GM23338 (cell line): Measurements from ENCODE around the gene ATP5ME. TPM values are rescaled to one million over a fixed set of nuclear protein-coding genes. Genes with fewer than 3 reads are reported as not detected.

ENCODE experiments used
- ATAC-seq: fragments of 200-7000 bp; cut with Tn5 transposase; 3 replicates; pipeline ENCODE4 v1.9.1; 2020
- DNase-seq: peaks from one replicate; pipeline ENCODE4 v3.0.0-alpha.2; 2015; ENCODE audit warnings: low spot score
- H2AFZ ChIP-seq: fragments of 200-600 bp; sonication (generic); 2 replicates; pipeline ENCODE4 v1.8.0; 2016; ENCODE audit warnings: antibody characterized with exemption, mild to moderate bottlenecking, moderate library complexity
- H3F3A ChIP-seq: fragments of 200-600 bp; sonication (generic); replicated peaks from 2 replicates; pipeline ENCODE4 v1.8.0; 2017; ENCODE audit warnings: antibody characterized with exemption, mixed run types, low read depth
- H3K27ac ChIP-seq: fragments of 200-600 bp; sonication (generic); 2 replicates; pipeline ENCODE4 v1.6.1; 2016; ENCODE audit warnings: low read depth
- H3K27me3 ChIP-seq: fragments of 200-600 bp; sonication (generic); 2 replicates; pipeline ENCODE4 v1.8.0; 2016; ENCODE audit warnings: mild to moderate bottlenecking, mixed run types, moderate library complexity; ENCODE audit not compliant: insufficient read depth
- H3K36me3 ChIP-seq: fragments of 200-600 bp; sonication (generic); 2 replicates; pipeline ENCODE4 v1.8.0; 2016; ENCODE audit warnings: mild to moderate bottlenecking; ENCODE audit not compliant: insufficient read depth
- H3K4me1 ChIP-seq: fragments of 200-600 bp; sonication (generic); 2 replicates; pipeline ENCODE4 v1.8.0; 2016; ENCODE audit warnings: mild to moderate bottlenecking, moderate library complexity; ENCODE audit not compliant: insufficient read depth
- H3K4me2 ChIP-seq: fragments of 200-600 bp; sonication (generic); 2 replicates; pipeline ENCODE4 v1.7.1; 2017; ENCODE audit warnings: mixed run types
- H3K4me3 ChIP-seq: fragments of 200-600 bp; sonication (generic); 2 replicates; pipeline ENCODE4 v1.6.1; 2016; ENCODE audit warnings: mixed run types
- H3K79me2 ChIP-seq: fragments of 200-600 bp; sonication (generic); replicated peaks from 2 replicates; pipeline ENCODE4 v1.8.0; 2017; ENCODE audit warnings: mild to moderate bottlenecking; ENCODE audit not compliant: insufficient read depth
- H3K9me2 ChIP-seq: fragments of 200-600 bp; sonication (generic); 2 replicates; pipeline ENCODE4 v1.8.0; 2017; ENCODE audit not compliant: insufficient read depth
- H4K20me1 ChIP-seq: fragments of 200-600 bp; sonication (generic); replicated peaks from 2 replicates; pipeline ENCODE4 v1.8.0; 2017; ENCODE audit warnings: mild to moderate bottlenecking; ENCODE audit not compliant: insufficient read depth
- H3K27ac Mint-ChIP-seq: 2 replicates; pipeline ENCODE4 v1.8.0; 2020; ENCODE audit warnings: inconsistent platforms, mild to moderate bottlenecking, moderate library complexity, mixed read lengths
- H3K27me3 Mint-ChIP-seq: 3 replicates; pipeline ENCODE4 v1.8.0; 2022; ENCODE audit warnings: low read depth, mild to moderate bottlenecking, moderate library complexity, mixed read lengths, inconsistent platforms; ENCODE audit not compliant: insufficient read depth, poor library complexity
- H3K36me3 Mint-ChIP-seq: 3 replicates; pipeline ENCODE4 v1.8.0; 2021; ENCODE audit warnings: low read depth, mild to moderate bottlenecking, inconsistent platforms, moderate library complexity, mixed read lengths
- H3K4me1 Mint-ChIP-seq: 3 replicates; pipeline ENCODE4 v1.8.0; 2020; ENCODE audit warnings: mild to moderate bottlenecking, inconsistent platforms, mixed read lengths
- H3K4me3 Mint-ChIP-seq: 3 replicates; pipeline ENCODE4 v1.8.0; 2021; ENCODE audit warnings: moderate library complexity, mild to moderate bottlenecking, inconsistent platforms, mixed read lengths
- H3K9me3 Mint-ChIP-seq: 3 replicates; pipeline ENCODE4 v1.8.0; 2020; ENCODE audit warnings: moderate library complexity, mild to moderate bottlenecking, inconsistent platforms, mixed read lengths
- CREB1 ChIP-seq: fragments of 250-450 bp; sonication (Bioruptor Pico); IDR thresholded peaks from 2 replicates; pipeline ENCODE4 v1.5.0; 2020; ENCODE audit warnings: low read depth, mild to moderate bottlenecking, moderate library complexity
- CTCF ChIP-seq, 2 experiments: fragments of 200-600 bp in 1 of 2; sonication (generic) in 1 of 2; conservative IDR thresholded peaks; 2 replicates each; pipeline versions ENCODE4 v1.5.1 to v1.6.1; 2016 to 2017; ENCODE audit warnings: antibody characterized with exemption in 2 of 2, low read depth in 2 of 2, mild to moderate bottlenecking in 2 of 2, moderate library complexity in 1 of 2
- ETS1 ChIP-seq: IDR thresholded peaks from 2 replicates; pipeline ENCODE4 v1.6.1; 2016; ENCODE audit warnings: antibody characterized with exemption
- EZH2 ChIP-seq: fragments of 200-600 bp; sonication (generic); IDR thresholded peaks from one replicate; pipeline ENCODE4 v1.8.0; 2017; ENCODE audit warnings: antibody characterized with exemption, mild to moderate bottlenecking, low read depth; ENCODE audit not compliant: unreplicated experiment
- JUNB ChIP-seq: IDR thresholded peaks from one replicate; pipeline ENCODE4 v1.6.1; 2016; ENCODE audit warnings: antibody characterized with exemption; ENCODE audit not compliant: unreplicated experiment
- NANOG ChIP-seq: IDR thresholded peaks from 2 replicates; pipeline ENCODE4 v1.6.1; 2016; ENCODE audit warnings: antibody characterized with exemption, borderline replicate concordance
- ZNF114 ChIP-seq: fragments of 250-450 bp; sonication (Bioruptor Pico); IDR thresholded peaks from 2 replicates; pipeline ENCODE4 v1.5.0; 2020; ENCODE audit warnings: mild to moderate bottlenecking, moderate library complexity
- ZNF331 ChIP-seq: fragments of 250-450 bp; sonication (Bioruptor Pico); IDR thresholded peaks from 2 replicates; pipeline ENCODE4 v1.5.0; 2020; ENCODE audit warnings: low read depth, mild to moderate bottlenecking, moderate library complexity
- ZNF462 ChIP-seq: fragments of 250-450 bp; sonication (Bioruptor Pico); IDR thresholded peaks from 2 replicates; pipeline ENCODE4 v1.5.0; 2020; ENCODE audit warnings: mild to moderate bottlenecking, moderate library complexity
- polyA plus RNA-seq: library from polyadenylated mRNA; unstranded; fragments of >200 nt; fragmentation: Nextera tagmentation; extraction: Ambion mirVana; gene quantifications from 2 replicates; pipeline ENCODE4 v1.2.1, GENCODE V29; 2016
- total RNA-seq: library from RNA; depleted of rRNA; stranded (reverse); fragments of >200 nt; shearing (Covaris generic); gene quantifications from 2 replicates; pipeline ENCODE4 v1.2.3, GENCODE V29; 2014

The ATP5ME gene
- total and polyA plus RNA-seq, 2 experiments from 2014 or later: 60.5 to 2,021 TPM

GRCh38 chr4:709348-709747 lies 35.3 kb upstream of the ATP5ME start:
- Histone ChIP-seq H3F3A (no peaks in the 10 kb centered on the region), H2AFZ (no peak overlapping the region), H3K36me3 (0 out of 2 replicates have a peak, but pooled peaks cover 3% of the 10 kb centered on the region), H3K79me2 (peaks cover 63% of the 10 kb centered on the region), H3K27me3 (peaks cover 6% of the 10 kb centered on the region; the same call in 1 of the 2 replicates), H4K20me1 (peaks cover 33% of the 10 kb centered on the region), H3K27ac (no peak overlapping the region), H3K9me2 (no peaks in the 10 kb centered on the region), H3K4me1 (no peaks in the 10 kb centered on the region), H3K4me3 (no peak overlapping the region), H3K4me2 (no peak overlapping the region)
- Mint-ChIP-seq H3K9me3 (no peaks in the 10 kb centered on the region), H3K36me3 (peaks cover 28% of the 10 kb centered on the region), H3K4me3 (no peak overlapping the region; the same call in 2 of the 3 replicates), H3K4me1 (peaks cover 4% of the 10 kb centered on the region; the same call in 2 of the 3 replicates), H3K27me3 (peaks cover 2% of the 10 kb centered on the region), H3K27ac (no peak overlapping the region)
- DNase-seq (no peak), ATAC-seq (no peak)
- TF ChIP-seq ETS1 (no peak), ZNF114 (CRISPR knock-in tag) (no peak), CREB1 (no peak), EZH2 (no peak)

GRCh38 chr4:708631-708933 lies 34.5 kb upstream of the ATP5ME start:
- ATAC-seq (no peak), DNase-seq (no peak)
- Histone ChIP-seq H3K4me2 (no peak overlapping the region), H3K4me1 (no peaks in the 10 kb centered on the region), H3K36me3 (0 out of 2 replicates have a peak, but pooled peaks cover 3% of the 10 kb centered on the region), H3F3A (no peaks in the 10 kb centered on the region), H3K4me3 (no peak overlapping the region), H4K20me1 (peaks cover 33% of the 10 kb centered on the region), H3K27ac (no peak overlapping the region), H2AFZ (no peak overlapping the region), H3K79me2 (peaks cover 55% of the 10 kb centered on the region), H3K9me2 (no peaks in the 10 kb centered on the region), H3K27me3 (peaks cover 6% of the 10 kb centered on the region; the same call in 1 of the 2 replicates)
- Mint-ChIP-seq H3K4me1 (peaks cover 4% of the 10 kb centered on the region; the same call in 2 of the 3 replicates), H3K27me3 (peaks cover 5% of the 10 kb centered on the region), H3K36me3 (peaks cover 27% of the 10 kb centered on the region), H3K9me3 (no peaks in the 10 kb centered on the region), H3K27ac (no peak overlapping the region), H3K4me3 (no peak overlapping the region)
- TF ChIP-seq ZNF462 (CRISPR knock-in tag) (no peak), JUNB (no peak), NANOG (no peak), CREB1 (no peak), ZNF331 (CRISPR knock-in tag) (no peak), ETS1 (no peak), EZH2 (no peak), CTCF (conservative IDR thresholded peaks at IDR 0.05; ENCODE audit: low read depth in 2 of 2) (no peak)
